Ascending aorta (tissue), 2 donors: ENCODE data around the gene ARFRP1. TPM values are rescaled to one million over a fixed set of nuclear protein-coding genes. Genes with fewer than 3 reads are reported as not detected.

Experiments
- DNase-seq, 2 donors: peaks; one replicate each; pipeline ENCODE4 v3.0.0-alpha.2; 2019; ENCODE audit warnings: low spot score in 2 of 2
- H3K27ac ChIP-seq, 2 donors: fragments of 200-600 bp; sonication (generic); one replicate each; pipeline ENCODE4 v1.5.1; 2016 to 2017; ENCODE audit warnings: mild to moderate bottlenecking in 1 of 2
- H3K27me3 ChIP-seq: fragments of 200-600 bp; sonication (generic); one replicate; pipeline ENCODE4 v1.5.1; 2017
- H3K36me3 ChIP-seq, 2 donors: fragments of 200-600 bp; sonication (generic); one replicate each; pipeline ENCODE4 v1.5.1; 2016
- H3K4me1 ChIP-seq, 2 donors: fragments of 200-600 bp; sonication (generic); one replicate each; pipeline ENCODE4 v1.5.1; 2016 to 2017; ENCODE audit warnings: mild to moderate bottlenecking in 1 of 2
- H3K4me3 ChIP-seq, 2 donors: fragments of 200-600 bp; sonication (generic); one replicate each; pipeline ENCODE4 v1.5.1; 2016 to 2017; ENCODE audit warnings: mild to moderate bottlenecking in 1 of 2
- H3K9me3 ChIP-seq, 2 donors: fragments of 200-600 bp; sonication (generic); one replicate each; pipeline ENCODE4 v1.5.1; 2016
- intact Hi-C: fragments of 100-400 bp; cut with DNase I; formaldehyde crosslinking; loops from one replicate; pipeline ENCODE4 v1.15.1; 2023
- total RNA-seq: library from RNA; depleted of rRNA; stranded (reverse); fragments of >200 nt; gene quantifications from one replicate; pipeline ENCODE4 v1.1.0, GENCODE V29; 2016
- TF ChIP-seq, protein P1 (sequence below), 3 experiments: fragments of 200-600 bp in 2 of 3; fragments of 450-650 bp in 1 of 3; sonication (generic) in 2 of 3; IDR thresholded peaks; one replicate each; pipeline ENCODE4 v1.5.1; 2016 to 2019; ENCODE audit warnings: antibody characterized with exemption in 3 of 3, mild to moderate bottlenecking in 1 of 3, moderate library complexity in 1 of 3

Gene ARFRP1
- total RNA-seq, 1 donor from 2014 or later = 50.8 TPM

DNA sequence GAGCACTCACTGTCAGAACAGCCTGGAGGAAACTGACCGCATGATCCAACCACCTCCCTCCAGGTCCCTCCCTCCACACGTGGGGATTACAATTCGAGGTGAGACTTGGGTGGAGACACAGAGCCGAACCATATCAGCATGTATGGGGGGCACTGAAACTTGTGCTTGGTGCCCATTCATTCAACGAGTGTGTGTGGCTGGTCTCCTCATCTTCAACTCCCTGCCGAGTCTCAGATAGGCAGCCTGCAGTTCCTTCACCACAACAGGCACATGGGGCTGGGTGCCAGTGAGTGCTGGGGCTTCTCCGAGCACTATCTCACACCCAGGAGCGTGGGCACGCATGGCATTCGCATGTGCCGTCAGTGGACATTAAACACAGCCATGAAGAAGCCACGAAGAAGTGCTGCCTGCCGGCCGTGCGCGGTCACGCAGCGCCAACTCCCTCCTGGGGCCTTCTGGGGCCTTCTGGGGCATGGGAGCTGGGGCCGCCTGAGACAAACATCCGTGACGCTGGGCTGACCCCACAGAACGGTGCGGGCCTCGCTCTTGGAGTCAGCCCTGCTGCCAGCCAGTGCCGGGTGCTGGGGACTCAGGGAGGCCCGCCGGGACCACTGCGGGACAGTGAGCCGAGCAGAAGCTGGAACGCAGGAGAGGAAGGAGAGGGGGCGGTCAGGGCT lies 50.4 kb downstream of the ARFRP1 start:
- intact Hi-C loops = loop anchor here (5.0 kb wide), 1 partner anchor 80 kb away; the partner anchor contains the start of genes LIME1 and SLC2A4RG
- DNase-seq = no peak

DNA sequence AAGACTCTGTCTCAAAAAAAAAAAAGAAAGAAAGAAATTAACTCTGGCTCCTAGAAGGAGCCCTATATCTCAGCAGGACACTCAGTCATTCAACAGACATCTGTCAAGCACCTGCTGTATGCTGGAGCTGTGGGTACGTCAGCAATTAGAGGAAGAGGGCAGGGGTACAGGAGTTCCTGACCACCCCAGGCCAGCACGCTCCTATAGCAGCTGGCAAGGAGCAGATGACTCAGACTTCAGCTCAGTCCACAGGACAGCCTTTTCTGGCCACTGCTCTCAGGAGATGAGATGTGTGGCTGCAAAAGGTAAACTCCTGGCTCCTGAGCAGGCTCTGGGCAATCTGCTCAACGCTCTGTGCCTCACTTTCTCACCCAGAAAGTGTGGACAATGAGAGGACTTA lies 51.3 kb downstream of the ARFRP1 start:
- H3K4me3 ChIP-seq = no peak overlapping the region
- no peaks in the 10 kb centered on the region for H3K9me3 ChIP-seq
- no peak overlapping the region for H3K27ac ChIP-seq
- TF ChIP-seq, protein P1, sequence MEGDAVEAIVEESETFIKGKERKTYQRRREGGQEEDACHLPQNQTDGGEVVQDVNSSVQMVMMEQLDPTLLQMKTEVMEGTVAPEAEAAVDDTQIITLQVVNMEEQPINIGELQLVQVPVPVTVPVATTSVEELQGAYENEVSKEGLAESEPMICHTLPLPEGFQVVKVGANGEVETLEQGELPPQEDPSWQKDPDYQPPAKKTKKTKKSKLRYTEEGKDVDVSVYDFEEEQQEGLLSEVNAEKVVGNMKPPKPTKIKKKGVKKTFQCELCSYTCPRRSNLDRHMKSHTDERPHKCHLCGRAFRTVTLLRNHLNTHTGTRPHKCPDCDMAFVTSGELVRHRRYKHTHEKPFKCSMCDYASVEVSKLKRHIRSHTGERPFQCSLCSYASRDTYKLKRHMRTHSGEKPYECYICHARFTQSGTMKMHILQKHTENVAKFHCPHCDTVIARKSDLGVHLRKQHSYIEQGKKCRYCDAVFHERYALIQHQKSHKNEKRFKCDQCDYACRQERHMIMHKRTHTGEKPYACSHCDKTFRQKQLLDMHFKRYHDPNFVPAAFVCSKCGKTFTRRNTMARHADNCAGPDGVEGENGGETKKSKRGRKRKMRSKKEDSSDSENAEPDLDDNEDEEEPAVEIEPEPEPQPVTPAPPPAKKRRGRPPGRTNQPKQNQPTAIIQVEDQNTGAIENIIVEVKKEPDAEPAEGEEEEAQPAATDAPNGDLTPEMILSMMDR (IDR thresholded peaks at IDR 0.05) = no peak
- no peak for DNase-seq
- H3K4me1 ChIP-seq = peaks cover 15 to 28% of the 10 kb centered on the region in 2 donors
- no peaks in the 10 kb centered on the region for H3K27me3 ChIP-seq
- H3K36me3 ChIP-seq = peaks cover 0 to 9% of the 10 kb centered on the region in 2 donors
- intact Hi-C loops = loop anchor here (5.0 kb wide), 1 partner anchor 81 kb away; the partner anchor contains the start of genes LIME1 and SLC2A4RG

More for the DNA sequence above, 50.4 kb downstream of the ARFRP1 start:
- Histone ChIP-seq H3K4me1 (peaks cover 14 to 20% of the 10 kb centered on the region in 2 donors), H3K27ac (peak overlapping the region; percentile 78 to 88), H3K27me3 (no peaks in the 10 kb centered on the region), H3K36me3 (peaks cover 7 to 17% of the 10 kb centered on the region in 2 donors), H3K9me3 (no peaks in the 10 kb centered on the region), H3K4me3 (peak overlapping the region; percentile 67 to 83)
- TF ChIP-seq, protein P1 (IDR thresholded peaks at IDR 0.05) = no peak

DNA sequence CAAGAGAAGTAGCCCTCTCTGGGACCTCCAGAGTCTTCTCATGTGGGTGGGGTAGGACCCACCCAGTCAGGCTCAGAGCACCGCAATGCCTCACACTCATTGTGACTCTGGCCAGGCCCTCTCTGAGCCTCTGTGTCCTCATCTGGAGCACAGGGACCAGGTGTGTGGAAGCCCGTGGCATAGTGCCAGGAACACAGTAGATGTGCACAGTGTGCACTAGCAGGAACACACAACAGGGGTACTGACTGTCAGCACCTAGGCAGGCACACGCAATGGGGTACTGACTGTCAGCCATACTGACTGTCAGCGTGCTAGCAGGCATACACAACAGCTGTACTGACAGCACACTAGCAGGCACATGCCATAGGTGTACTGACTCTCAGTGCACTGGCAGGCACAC lies 52.5 kb downstream of the ARFRP1 start:
- Histone ChIP-seq H3K4me3 (no peak overlapping the region), H3K9me3 (no peaks in the 10 kb centered on the region), H3K27me3 (no peaks in the 10 kb centered on the region), H3K4me1 (peaks cover 15 to 28% of the 10 kb centered on the region in 2 donors), H3K36me3 (no peaks in the 10 kb centered on the region), H3K27ac (no peak overlapping the region)
- intact Hi-C loops = loop anchor here (5.0 kb wide), 1 partner anchor 82 kb away; the partner anchor contains the start of genes LIME1 and SLC2A4RG
- DNase-seq = no peak
- TF ChIP-seq, protein P1 (IDR thresholded peaks at IDR 0.05) = no peak

DNA sequence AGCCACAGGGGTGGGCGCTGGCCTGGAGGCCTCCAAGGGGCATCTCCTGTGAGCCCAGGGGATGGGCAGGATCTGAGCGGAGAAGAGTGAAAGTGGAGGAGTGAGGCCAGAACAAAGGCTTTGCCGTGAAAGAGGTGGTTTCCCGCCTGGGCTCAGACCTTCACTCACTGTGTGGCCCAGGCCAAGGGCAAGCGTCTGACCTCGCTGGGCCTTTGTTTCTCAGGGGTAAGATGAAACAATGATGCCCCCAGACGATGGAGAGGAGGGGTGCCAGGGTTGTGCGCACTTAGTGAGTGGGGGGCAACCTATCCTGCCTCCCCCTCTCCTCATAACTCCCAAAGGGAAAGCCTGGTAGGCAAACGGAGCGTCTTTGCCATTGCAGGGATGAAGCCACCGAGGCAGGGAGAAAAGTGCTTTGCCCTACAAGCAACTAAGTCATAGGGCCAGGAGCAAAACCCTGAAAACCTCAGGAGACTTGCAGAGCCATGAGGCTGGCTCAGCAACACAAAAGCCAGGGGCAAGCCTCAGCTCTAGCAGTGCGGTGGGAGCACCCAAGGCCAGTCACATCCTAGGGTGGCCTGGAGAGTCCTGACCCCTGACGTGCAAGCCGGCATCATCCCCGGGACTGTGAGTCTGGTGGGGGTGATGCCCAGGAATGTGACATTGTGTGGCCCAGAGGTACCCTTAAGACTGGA lies 53.7 kb downstream of the ARFRP1 start:
- intact Hi-C loops = no loop called here
- no peaks in the 10 kb centered on the region for H3K36me3 ChIP-seq
- TF ChIP-seq, protein P1 (IDR thresholded peaks at IDR 0.05) = no peak
- DNase-seq = no peak
- peaks cover 11 to 24% of the 10 kb centered on the region in 2 donors for H3K4me1 ChIP-seq
- H3K27me3 ChIP-seq = no peaks in the 10 kb centered on the region
- peak overlapping the region; percentile 70 to 81 for H3K4me3 ChIP-seq
- H3K9me3 ChIP-seq = no peaks in the 10 kb centered on the region
- H3K27ac ChIP-seq = peak overlapping the region; percentile 61 to 65

DNA sequence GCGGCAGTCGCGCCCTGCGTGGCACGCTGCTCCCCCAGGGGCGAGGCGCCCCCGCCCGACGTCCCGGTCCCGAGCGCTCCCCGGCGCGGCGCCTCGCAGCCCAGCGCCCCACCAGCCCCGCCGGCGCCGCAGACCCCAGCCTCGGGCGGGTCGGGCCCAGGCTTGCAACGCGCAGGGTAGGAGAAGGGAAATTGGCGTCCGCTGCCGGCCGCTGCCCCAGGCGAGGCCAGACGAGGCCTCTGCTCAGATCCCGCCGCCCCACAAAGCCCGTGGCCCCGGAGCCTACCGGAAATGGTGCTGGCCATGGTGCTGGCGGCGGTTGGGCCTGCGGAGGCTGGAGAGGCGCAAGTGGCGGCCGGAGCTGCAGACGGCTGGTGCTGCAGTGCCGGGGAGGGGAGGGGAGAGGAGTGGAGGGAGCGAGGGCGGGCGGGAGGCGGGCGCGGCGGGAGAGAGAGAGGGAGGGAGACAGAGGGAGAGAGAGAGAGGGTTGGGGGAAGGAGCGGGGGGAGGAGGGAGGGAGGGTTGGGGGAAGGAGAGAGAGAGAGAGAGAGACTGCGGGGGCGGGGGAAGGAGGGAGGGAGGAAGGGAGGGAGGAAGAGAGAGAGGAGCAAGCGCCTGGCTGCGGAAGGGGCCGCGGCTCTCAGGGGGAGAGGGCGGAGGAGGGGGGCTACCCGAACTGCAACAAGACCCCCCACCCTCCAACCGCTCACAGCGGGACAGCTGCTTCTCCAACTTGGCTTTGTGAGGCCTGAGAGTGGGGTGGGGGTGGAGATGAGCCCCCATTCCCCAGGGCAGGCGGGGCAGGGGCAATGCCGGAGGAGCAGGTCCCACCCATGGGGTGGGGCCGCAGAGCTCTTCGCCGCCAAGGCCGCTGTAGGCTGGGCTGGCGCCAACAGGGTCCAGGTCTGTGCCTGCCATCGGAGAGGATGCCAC lies 54.5 kb downstream of the ARFRP1 start, which contains the start of gene STMN3:
TSS of gene STMN3 (minus strand) at position 384 of the 933 bp plus-strand sequence. CDS start at position 305, 79 bp downstream.
- intact Hi-C loops = no loop called here
- Histone ChIP-seq H3K27me3 (no peaks in the 10 kb centered on the region), H3K27ac (peak within 1 kb of the TSS; percentile 61 to 65), H3K4me3 (peak within 1 kb of the TSS; percentile 70 to 81), H3K9me3 (no peaks in the 10 kb centered on the region), H3K4me1 (peaks cover 11 to 22% of the 10 kb centered on the region in 2 donors), H3K36me3 (no peaks in the 10 kb centered on the region)
- TF ChIP-seq, protein P1 (IDR thresholded peaks at IDR 0.05) = no peak
- DNase-seq = peak; percentile 43 to 93
